K562 (cell line): Measurements from ENCODE around the gene HDHD3. TPM values are rescaled to one million over a fixed set of nuclear protein-coding genes. Genes with fewer than 3 reads are reported as not detected.

Source experiments
- CLOCK ChIP-seq: fragments of 250-450 bp; sonication (Bioruptor Pico); IDR thresholded peaks from 2 replicates; pipeline ENCODE4 v1.4.0; 2020; ENCODE audit warnings: mild to moderate bottlenecking, moderate library complexity, borderline replicate concordance
- HMG20B ChIP-seq: fragments of 250-450 bp; sonication (Bioruptor Pico); IDR thresholded peaks from 2 replicates; pipeline ENCODE4 v1.5.0; 2021; ENCODE audit warnings: mild to moderate bottlenecking
- IRF1 ChIP-seq: sonication (generic); formaldehyde crosslinking; IDR thresholded peaks from 2 replicates; pipeline ENCODE4 v1.8.0; 2022; ENCODE audit warnings: missing genetic modification reagents, mild to moderate bottlenecking, borderline replicate concordance
- KLF16 ChIP-seq: IDR thresholded peaks from 2 replicates; pipeline ENCODE4 v1.6.1; 2016; ENCODE audit warnings: antibody characterized with exemption
- MAX ChIP-seq: sonication (generic); formaldehyde crosslinking; IDR thresholded peaks from 2 replicates; pipeline ENCODE4 v1.9.0; 2022; ENCODE audit warnings: mild to moderate bottlenecking, missing genetic modification reagents
- NEUROD1 ChIP-seq: fragments of 150-350 bp; IDR thresholded peaks from 2 replicates; pipeline ENCODE4 v1.6.1; 2014; ENCODE audit warnings: borderline replicate concordance, low read length, low read depth; ENCODE audit not compliant: partially characterized antibody
- NFIC ChIP-seq: fragments of 450-650 bp; IDR thresholded peaks from 2 replicates; pipeline ENCODE4 v1.6.1; 2017; ENCODE audit warnings: mild to moderate bottlenecking, inconsistent platforms
- PBX2 ChIP-seq, 2 experiments: IDR thresholded peaks in 1 of 2; conservative IDR thresholded peaks in 1 of 2; 2 replicates each; pipeline ENCODE4 v1.6.1; 2016; ENCODE audit warnings: low read depth in 2 of 2, mild to moderate bottlenecking in 1 of 2, missing compliant biosample characterization in 1 of 2, missing genetic modification characterization in 1 of 2, moderate library complexity in 1 of 2
- POLR2A ChIP-seq: fragments of 450-650 bp; conservative IDR thresholded peaks from 2 replicates; pipeline ENCODE4 v1.6.1; 2016
- POLR2H ChIP-seq: IDR thresholded peaks from 2 replicates; pipeline ENCODE4 v1.6.1; 2016; ENCODE audit warnings: missing genetic modification characterization, low read depth, mild to moderate bottlenecking, control low read depth, missing compliant biosample characterization, moderate library complexity
- RCOR1 ChIP-seq, 2 experiments: IDR thresholded peaks; 2 replicates each; pipeline ENCODE4 v1.6.1; 2012; ENCODE audit warnings: low read depth in 2 of 2, low read length in 2 of 2, borderline replicate concordance in 1 of 2, improper control_type of control experiment in 1 of 2
- SMAD3 ChIP-seq: fragments of 450-650 bp; formaldehyde crosslinking; conservative IDR thresholded peaks from 2 replicates; pipeline ENCODE4 v1.4.0; 2020; ENCODE audit warnings: mild to moderate bottlenecking
- TAF15 ChIP-seq: fragments of 200-400 bp; formaldehyde crosslinking; IDR thresholded peaks from 2 replicates; pipeline ENCODE4 v1.6.1; 2017; ENCODE audit warnings: mild to moderate bottlenecking, low read depth, low read length, moderate library complexity
- TCF7L2 ChIP-seq: fragments of 150-350 bp; IDR thresholded peaks from 2 replicates; pipeline ENCODE4 v1.6.1; 2016; ENCODE audit warnings: low read depth, mild to moderate bottlenecking, low read length, moderate library complexity
- ZC3H8 ChIP-seq: fragments of 450-650 bp; IDR thresholded peaks from 2 replicates; pipeline ENCODE4 v1.6.1; 2017
- ZNF146 ChIP-seq: IDR thresholded peaks from one replicate; pipeline ENCODE4 v1.6.1; 2018; ENCODE audit warnings: missing compliant biosample characterization; ENCODE audit not compliant: unreplicated experiment
- ZNF224 ChIP-seq: sonication (generic); formaldehyde crosslinking; IDR thresholded peaks from 2 replicates; pipeline ENCODE4 v1.8.0; 2022; ENCODE audit warnings: mild to moderate bottlenecking, missing genetic modification reagents
- ZNF444 ChIP-seq: fragments of 250-450 bp; sonication (Bioruptor Pico); IDR thresholded peaks from 2 replicates; pipeline ENCODE4 v1.4.0; 2020; ENCODE audit warnings: mild to moderate bottlenecking, moderate library complexity
- ZNF57 ChIP-seq: fragments of 450-650 bp; formaldehyde crosslinking; IDR thresholded peaks from 2 replicates; pipeline ENCODE4 v1.4.0; 2020; ENCODE audit warnings: mild to moderate bottlenecking, moderate library complexity
- polyA plus RNA-seq, 8 experiments: library from polyadenylated mRNA; depleted of rRNA in 4 of 8; stranded (reverse) in 5 of 8; unstranded in 3 of 8; fragments of >200 nt; fragmentation: Nextera tagmentation in 2 of 8; fragmentation: Illumina TruSeq in 1 of 8; extraction: Ambion mirVana in 2 of 8; extraction: Trizol in 1 of 8; gene quantifications; 2 replicates each; pipeline versions ENCODE4 v1.2.1 to v1.2.3, GENCODE V29; 2011 to 2014; ENCODE audit warnings: inconsistent platforms in 1 of 8, missing spikeins in 1 of 8
- total RNA-seq, 7 experiments: library from RNA; depleted of rRNA in 6 of 7; stranded (reverse); fragments of >200 nt in 6 of 7; fragmentation: Illumina TruSeq in 2 of 7; extraction: Trizol in 2 of 7; gene quantifications; 2 replicates each; pipeline versions ENCODE4 v1.2.1 to v1.2.3, GENCODE V29; 2011 to 2021; ENCODE audit warnings: low replicate concordance in 1 of 7
- TF ChIP-seq, protein P1 (sequence below): fragments of 450-650 bp; formaldehyde crosslinking; conservative IDR thresholded peaks from 2 replicates; pipeline ENCODE4 v1.4.0; 2022; ENCODE audit warnings: mild to moderate bottlenecking, missing genetic modification characterization

The HDHD3 gene
- total and polyA plus RNA-seq, 9 of the 15 experiments (the other 6 are each of a cell fraction or from before 2014, with no cell fraction given): 1.1 to 19.1 (median 10.9) TPM

GRCh38 chr9:113340011-113340699 lies 36.6 kb downstream of the HDHD3 start, which contains the start of gene WDR31 (continued):
- TF ChIP-seq TCF7L2: no peak
- TF ChIP-seq PBX2 (CRISPR knock-in tag; IDR thresholded peaks at IDR 0.05; ENCODE audit: low read depth): no peak
- no peak for TF ChIP-seq PBX2 (tag; conservative IDR thresholded peaks at IDR 0.05; ENCODE audit: low read depth)
- TF ChIP-seq KLF16: no peak
- no peak for TF ChIP-seq IRF1
- no peak for TF ChIP-seq TAF15
- TF ChIP-seq SMAD3 (CRISPR knock-in tag): no peak; the same call in 1 of the 2 replicates
- peak; percentile 82 for TF ChIP-seq POLR2A
- TF ChIP-seq, protein P1, sequence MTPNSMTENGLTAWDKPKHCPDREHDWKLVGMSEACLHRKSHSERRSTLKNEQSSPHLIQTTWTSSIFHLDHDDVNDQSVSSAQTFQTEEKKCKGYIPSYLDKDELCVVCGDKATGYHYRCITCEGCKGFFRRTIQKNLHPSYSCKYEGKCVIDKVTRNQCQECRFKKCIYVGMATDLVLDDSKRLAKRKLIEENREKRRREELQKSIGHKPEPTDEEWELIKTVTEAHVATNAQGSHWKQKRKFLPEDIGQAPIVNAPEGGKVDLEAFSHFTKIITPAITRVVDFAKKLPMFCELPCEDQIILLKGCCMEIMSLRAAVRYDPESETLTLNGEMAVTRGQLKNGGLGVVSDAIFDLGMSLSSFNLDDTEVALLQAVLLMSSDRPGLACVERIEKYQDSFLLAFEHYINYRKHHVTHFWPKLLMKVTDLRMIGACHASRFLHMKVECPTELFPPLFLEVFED (CRISPR knock-in tag): no peak
- TF ChIP-seq NEUROD1: peak; percentile 88
- no peak for TF ChIP-seq HMG20B (CRISPR knock-in tag)
- peak; percentile 57; the same call in 1 of the 2 replicates for TF ChIP-seq POLR2H (tag)
- TF ChIP-seq CLOCK (CRISPR knock-in tag): no peak
- no peak for TF ChIP-seq ZC3H8
- TF ChIP-seq NFIC: peak; percentile 68
- no peak for TF ChIP-seq MAX (CRISPR knock-in tag)
- no peak for TF ChIP-seq ZNF224 (CRISPR knock-in tag)
- no peak for TF ChIP-seq ZNF146 (CRISPR knock-in tag)
- no peak for TF ChIP-seq ZNF444 (CRISPR knock-in tag)
- no peak for TF ChIP-seq ZNF57
- peak in 1 of 2 experiments; percentile 87; a peak in 3 of 4 replicates for TF ChIP-seq RCOR1 (IDR thresholded peaks at IDR 0.05; ENCODE audit: borderline replicate concordance in 1 of 2, low read depth in 2 of 2, low read length in 2 of 2)
